Measurements from ENCODE around the gene FLNB. TPM values are rescaled to one million over a fixed set of nuclear protein-coding genes. Genes with fewer than 3 reads are reported as not detected.

The FLNB gene
- total and polyA plus RNA-seq, 10 of the 15 experiments (the other 5 are each of a cell fraction or from before 2014, with no cell fraction given), result 13.6 to 51.8 (median 26.4) TPM

- H3K9me3 ChIP-seq (replicated peaks; ENCODE audit: control insufficient read depth, insufficient read depth, low read length), result no peaks in the 10 kb centered on the region; the same call in none of the 3 replicates
- 0 out of 2 replicates have a peak overlapping the region, but pooled peaks have one; percentile 2 for H3K4me2 ChIP-seq (ENCODE audit: control insufficient read depth, insufficient read depth)
- DNase-seq (ENCODE audit: low read depth, low spot score) (no peak), ATAC-seq (peak; percentile 0; the same call in 2 of the 3 replicates), FAIRE-seq (no peak)
- ChIA-PET RAD21 (ENCODE audit: unreplicated experiment) (interaction anchor here (1.8 to 11.9 kb wide), 11 partner anchors 9 to 200 kb away, joined by 4 to 285 read pairs (median 25); partner anchors contain the start of genes ABHD6, HTD2 and RPP14), SMC1A (ENCODE audit: uncharacterized antibody, unreplicated experiment) (interaction anchor here (0.9 to 14.2 kb wide), 15 partner anchors 8 to 131 kb away, joined by 3 to 510 read pairs (median 10); partner anchors contain the start of genes DNASE1L3, HTD2 and RPP14), CTCF (interaction anchor here (1.0 to 13.5 kb wide), 14 partner anchors 9 to 215 kb away, joined by 3 to 655 read pairs (median 12); partner anchors contain the start of genes ABHD6, FLNB, HTD2 and RPP14), POLR2A (interaction anchor here (0.5 to 15.5 kb wide), 7 partner anchors 9 to 116 kb away, joined by 3 to 491 read pairs (median 8); partner anchors contain the start of gene ABHD6)
- no peaks in the 10 kb centered on the region for H3K27me3 ChIP-seq (replicated peaks in 1 of 2; ENCODE audit: control insufficient read depth in 2 of 2, insufficient read depth in 2 of 2, low read length in 1 of 2)
- H4K20me1 ChIP-seq (ENCODE audit: control insufficient read depth, insufficient read depth), result no peaks in the 10 kb centered on the region
- H3K79me2 ChIP-seq (ENCODE audit: control insufficient read depth, insufficient read depth, low read length), result no peaks in the 10 kb centered on the region
- in situ Hi-C loops (cut with MboI), result loop anchor here (25.0 kb wide), 1 partner anchor 1168 kb away; no protein-coding TSS in a partner anchor
- BruUV-seq (replicated peaks), result no TSS peak
- intact Hi-C loops (cut with micrococcal nuclease; ENCODE audit: unreplicated experiment), result no loop called here
- H2AFZ ChIP-seq (ENCODE audit: control insufficient read depth, low read depth, low read length), result no peak overlapping the region
- no peaks in the 10 kb centered on the region for H3K36me3 ChIP-seq (ENCODE audit: control insufficient read depth in 2 of 2, insufficient read depth in 2 of 2, low read length in 1 of 2)
- H3K27ac ChIP-seq (ENCODE audit: control insufficient read depth, insufficient read depth), result no peak overlapping the region; the same call in 1 of the 2 replicates
- no peak overlapping the region for H3K4me3 ChIP-seq
- H3K4me1 ChIP-seq (ENCODE audit: control insufficient read depth, insufficient read depth, low read length), result peaks cover 54% of the 10 kb centered on the region
- WGBS (ENCODE audit: insufficient coverage, insufficient replicate concordance, low lambda C conversion rate, missing lambda C conversion rate), result 0% methylated on average over 1 of the region's 1 CpG
- no peak overlapping the region for H3K9ac ChIP-seq (ENCODE audit: control insufficient read depth, insufficient read depth, low read length)
- peak; percentile 45; the same call in 1 of the 2 replicates for TF ChIP-seq NR2F1 (conservative IDR thresholded peaks at IDR 0.05)
- TF ChIP-seq SKIL (IDR thresholded peaks at IDR 0.05; ENCODE audit: low read depth, poor library complexity, severe bottlenecking), result peak; percentile 45
- peak; percentile 50 to 54 for TF ChIP-seq IKZF2 (IDR thresholded peaks at IDR 0.05)
- peak; percentile 64 for TF ChIP-seq PKNOX1 (IDR thresholded peaks at IDR 0.05)
- TF ChIP-seq EP300 (IDR thresholded peaks at IDR 0.05; ENCODE audit: borderline replicate concordance in 1 of 2, control insufficient read depth in 1 of 2, low read depth in 2 of 2, low read length in 2 of 2), result no peak
- no peak for TF ChIP-seq ZZZ3 (IDR thresholded peaks at IDR 0.05; ENCODE audit: control insufficient read depth, insufficient read length, low read depth)
- TF ChIP-seq NBN (IDR thresholded peaks at IDR 0.05), result no peak
- 0 out of 2 replicates have a peak, but pooled peaks have one; percentile 45 for TF ChIP-seq ZNF687 (IDR thresholded peaks at IDR 0.05)
- TF ChIP-seq NKRF (conservative IDR thresholded peaks at IDR 0.05), result no peak
Observed at GRCh38 chr3:58218904-58219303, 210.7 kb downstream of the FLNB start.

Measured in GM12878 (cell line).